Mesendoderm (in vitro differentiated cells): ENCODE results near the gene POLR3F.

Experiments used
- DNase-seq: peaks from one replicate; pipeline ENCODE4 v3.0.0; 2013
- H2AK5ac ChIP-seq: 2 replicates; pipeline ENCODE4 v1.6.1; 2013; ENCODE audit warnings: low read length, inconsistent platforms
- H2BK120ac ChIP-seq: 2 replicates; pipeline ENCODE4 v1.6.1; 2013; ENCODE audit warnings: low read depth, mild to moderate bottlenecking, low read length, moderate library complexity, mixed read lengths
- H2BK15ac ChIP-seq: replicated peaks from 2 replicates; pipeline ENCODE4 v1.6.1; 2013; ENCODE audit warnings: low read depth, mild to moderate bottlenecking, moderate library complexity
- H2BK5ac ChIP-seq: 2 replicates; pipeline ENCODE4 v1.6.1; 2013; ENCODE audit warnings: low read length, inconsistent platforms
- H3K18ac ChIP-seq: 2 replicates; pipeline ENCODE4 v1.6.1; 2013; ENCODE audit warnings: mild to moderate bottlenecking, low read length, mixed read lengths
- H3K23ac ChIP-seq: one replicate; pipeline ENCODE4 v1.6.1; 2013; ENCODE audit warnings: low read length
- H3K27ac ChIP-seq: 2 replicates; pipeline ENCODE4 v1.5.1; 2013; ENCODE audit warnings: low read depth, mild to moderate bottlenecking, inconsistent platforms, low read length, moderate library complexity
- H3K27me3 ChIP-seq: 2 replicates; pipeline ENCODE4 v1.6.1; 2013; ENCODE audit warnings: low read length, control low read depth, mild to moderate bottlenecking, inconsistent platforms; ENCODE audit not compliant: insufficient read depth, poor library complexity
- H3K36me3 ChIP-seq: 2 replicates; pipeline ENCODE4 v1.6.1; 2013; ENCODE audit warnings: low read length, inconsistent platforms; ENCODE audit not compliant: control insufficient read depth, insufficient read depth
- H3K4ac ChIP-seq: one replicate; pipeline ENCODE4 v1.6.1; 2013; ENCODE audit warnings: low read depth, mild to moderate bottlenecking, low read length, moderate library complexity
- H3K4me1 ChIP-seq: 2 replicates; pipeline ENCODE4 v1.6.1; 2013; ENCODE audit warnings: low read depth, low read length, inconsistent platforms; ENCODE audit not compliant: control insufficient read depth
- H3K4me2 ChIP-seq: 2 replicates; pipeline ENCODE4 v1.6.1; 2013; ENCODE audit warnings: low read length
- H3K4me3 ChIP-seq: 2 replicates; pipeline ENCODE4 v1.5.1; 2013; ENCODE audit warnings: mild to moderate bottlenecking, low read length
- H3K56ac ChIP-seq: one replicate; pipeline ENCODE4 v1.6.1; 2013; ENCODE audit warnings: low read length
- H3K79me1 ChIP-seq: 2 replicates; pipeline ENCODE4 v1.6.1; 2013; ENCODE audit warnings: low read length, inconsistent platforms
- H3K79me2 ChIP-seq: 2 replicates; pipeline ENCODE4 v1.6.1; 2013; ENCODE audit warnings: mild to moderate bottlenecking, low read length; ENCODE audit not compliant: control insufficient read depth, insufficient read depth
- H3K9ac ChIP-seq: 2 replicates; pipeline ENCODE4 v1.6.1; 2013; ENCODE audit warnings: low read length, inconsistent platforms
- H4K5ac ChIP-seq: one replicate; pipeline ENCODE4 v1.6.1; 2013; ENCODE audit warnings: low read length
- H4K8ac ChIP-seq: one replicate; pipeline ENCODE4 v1.6.1; 2013; ENCODE audit warnings: low read depth, mild to moderate bottlenecking, control low read depth, low read length, moderate library complexity
- WGBS: extraction: QIAGEN DNeasy Blood & Tissue Kit; methylation state at CpG from one replicate; pipeline ENCODE4 v1.1.7; 2013; ENCODE audit warnings: low lambda C conversion rate, missing lambda C conversion rate; ENCODE audit not compliant: insufficient coverage; ENCODE audit errors: extremely low coverage; 5-methylcytosine and 5-hydroxymethylcytosine counted together

POLR3F gene

DNA sequence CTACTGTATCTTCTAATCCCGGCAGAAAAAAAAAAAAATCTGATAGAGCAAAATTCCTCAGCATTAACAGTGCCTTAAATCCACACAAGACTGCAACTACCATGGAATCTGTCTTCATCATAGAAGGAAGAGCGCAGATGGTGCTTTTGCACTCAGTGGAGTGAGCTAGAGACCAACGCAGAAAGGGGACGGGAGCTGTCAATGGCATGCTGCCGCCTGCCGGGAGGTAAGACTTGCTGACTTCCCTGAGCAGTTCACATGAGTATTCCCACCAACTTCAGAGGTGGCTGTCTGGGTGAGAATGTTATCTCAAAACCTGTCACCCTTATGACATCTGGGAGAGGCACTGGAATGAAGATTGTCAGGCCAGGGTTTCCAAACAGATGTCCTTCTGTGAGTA is 36.0 kb upstream of the POLR3F start:
- H2AK5ac ChIP-seq, result no peak overlapping the region
- no peak overlapping the region for H2BK120ac ChIP-seq
- H3K79me1 ChIP-seq, result no peaks in the 10 kb centered on the region
- no peak overlapping the region for H2BK15ac ChIP-seq
- no CpG with 5 or more reads among the region's 6 CpGs for WGBS
- DNase-seq, result peak; percentile 69
- no peaks in the 10 kb centered on the region for H3K79me2 ChIP-seq
- no peak overlapping the region for H3K4me3 ChIP-seq
- H4K8ac ChIP-seq, result no peak overlapping the region
- H3K18ac ChIP-seq, result no peak overlapping the region
- H3K9ac ChIP-seq, result no peak overlapping the region
- H3K4me2 ChIP-seq, result no peak overlapping the region
- no peak overlapping the region for H4K5ac ChIP-seq
- H3K27ac ChIP-seq, result no peak overlapping the region
- H3K36me3 ChIP-seq, result no peaks in the 10 kb centered on the region
- no peak overlapping the region for H3K56ac ChIP-seq
- H3K27me3 ChIP-seq, result no peaks in the 10 kb centered on the region
- no peak overlapping the region for H3K4ac ChIP-seq
- no peaks in the 10 kb centered on the region for H3K4me1 ChIP-seq
- no peak overlapping the region for H2BK5ac ChIP-seq
- H3K23ac ChIP-seq, result no peak overlapping the region

DNA sequence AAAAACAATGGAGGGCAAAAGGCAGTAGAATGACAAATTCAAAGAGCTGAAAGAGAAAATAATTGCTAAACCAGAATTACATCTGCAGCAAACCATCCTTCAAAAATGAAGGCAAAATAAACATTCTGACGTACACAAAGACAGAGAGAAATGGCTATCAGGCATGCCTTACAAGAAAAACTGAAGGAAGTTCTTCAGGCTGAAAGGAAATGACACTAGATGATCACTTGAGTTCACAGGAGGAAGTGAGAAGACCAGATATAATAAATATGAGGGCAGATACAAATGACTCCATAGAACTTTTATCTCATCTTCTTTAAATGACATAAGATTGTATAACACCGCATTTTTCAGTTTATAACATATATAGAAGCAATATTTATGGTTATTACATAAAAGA is 30.3 kb upstream of the POLR3F start:
- no peaks in the 10 kb centered on the region for H3K79me1 ChIP-seq
- H2BK15ac ChIP-seq, result no peak overlapping the region
- no peaks in the 10 kb centered on the region for H3K4me1 ChIP-seq
- H2BK5ac ChIP-seq, result no peak overlapping the region
- H3K56ac ChIP-seq, result no peak overlapping the region
- H3K4ac ChIP-seq, result no peak overlapping the region
- H4K8ac ChIP-seq, result no peak overlapping the region
- H3K9ac ChIP-seq, result no peak overlapping the region
- no peak overlapping the region for H2BK120ac ChIP-seq
- H3K23ac ChIP-seq, result no peak overlapping the region
- H3K18ac ChIP-seq, result no peak overlapping the region
- H3K79me2 ChIP-seq, result no peaks in the 10 kb centered on the region
- H2AK5ac ChIP-seq, result no peak overlapping the region
- no peaks in the 10 kb centered on the region for H3K27me3 ChIP-seq
- no peak overlapping the region for H3K4me3 ChIP-seq
- DNase-seq, result no peak
- no peak overlapping the region for H4K5ac ChIP-seq
- H3K4me2 ChIP-seq, result no peak overlapping the region
- no peak overlapping the region for H3K27ac ChIP-seq
- no peaks in the 10 kb centered on the region for H3K36me3 ChIP-seq
- WGBS, result no CpG with 5 or more reads among the region's 2 CpGs

- no peak overlapping the region for H3K9ac ChIP-seq
- no CpG with 5 or more reads among the region's 1 CpG for WGBS
- no peaks in the 10 kb centered on the region for H3K4me1 ChIP-seq
- no peak overlapping the region for H3K23ac ChIP-seq
- H3K4ac ChIP-seq, result no peak overlapping the region
- no peak overlapping the region for H3K56ac ChIP-seq
- no peak overlapping the region for H3K18ac ChIP-seq
- no peak overlapping the region for H4K8ac ChIP-seq
- no peak for DNase-seq
- no peak overlapping the region for H3K4me2 ChIP-seq
- H3K36me3 ChIP-seq, result no peaks in the 10 kb centered on the region
- H3K27me3 ChIP-seq, result no peaks in the 10 kb centered on the region
- H3K27ac ChIP-seq, result no peak overlapping the region
- no peaks in the 10 kb centered on the region for H3K79me1 ChIP-seq
- H2BK5ac ChIP-seq, result no peak overlapping the region
- H3K4me3 ChIP-seq, result no peak overlapping the region
- no peak overlapping the region for H2BK15ac ChIP-seq
- H2BK120ac ChIP-seq, result no peak overlapping the region
- H3K79me2 ChIP-seq, result no peaks in the 10 kb centered on the region
- H2AK5ac ChIP-seq, result no peak overlapping the region
- no peak overlapping the region for H4K5ac ChIP-seq
Observed at GRCh38 chr20:18440403-18440802, 26.8 kb upstream of the POLR3F start.

GRCh38 chr20:18443886-18444285 is 23.3 kb upstream of the POLR3F start:
- H3K79me2 ChIP-seq, result no peaks in the 10 kb centered on the region
- H3K4me1 ChIP-seq, result no peaks in the 10 kb centered on the region
- H4K5ac ChIP-seq, result no peak overlapping the region
- H3K27ac ChIP-seq, result no peak overlapping the region
- H3K79me1 ChIP-seq, result no peaks in the 10 kb centered on the region
- no peak overlapping the region for H3K4me3 ChIP-seq
- no peak overlapping the region for H3K4ac ChIP-seq
- H2BK5ac ChIP-seq, result no peak overlapping the region
- H3K4me2 ChIP-seq, result no peak overlapping the region
- H4K8ac ChIP-seq, result no peak overlapping the region
- no CpG with 5 or more reads among the region's 4 CpGs for WGBS
- no peak overlapping the region for H2BK15ac ChIP-seq
- H3K36me3 ChIP-seq, result no peaks in the 10 kb centered on the region
- no peaks in the 10 kb centered on the region for H3K27me3 ChIP-seq
- H3K56ac ChIP-seq, result no peak overlapping the region
- H3K18ac ChIP-seq, result no peak overlapping the region
- H2AK5ac ChIP-seq, result no peak overlapping the region
- no peak overlapping the region for H3K9ac ChIP-seq
- no peak for DNase-seq
- H3K23ac ChIP-seq, result no peak overlapping the region
- H2BK120ac ChIP-seq, result no peak overlapping the region

DNA sequence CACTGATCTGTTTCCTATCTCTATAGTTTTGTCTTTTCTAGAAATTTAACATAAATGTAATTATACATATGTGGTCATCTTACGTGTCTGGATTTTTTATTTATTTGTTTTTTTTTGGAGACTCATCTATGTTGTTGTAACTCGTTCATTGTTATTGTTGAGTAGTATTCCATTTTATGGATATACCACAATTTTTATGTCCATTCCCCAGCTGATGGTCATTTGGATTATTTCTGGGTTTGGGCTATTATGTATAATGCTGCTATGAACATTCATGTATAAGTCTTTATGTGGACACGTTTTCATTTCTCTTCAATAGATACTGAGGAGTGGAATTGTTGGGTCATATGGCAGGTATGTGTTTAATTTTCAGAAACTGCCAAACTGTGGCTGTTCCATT is 10.6 kb upstream of the POLR3F start:
- Histone ChIP-seq H3K4me3 (no peak overlapping the region), H3K23ac (no peak overlapping the region), H2AK5ac (no peak overlapping the region), H3K4ac (no peak overlapping the region), H3K9ac (no peak overlapping the region), H3K4me1 (no peaks in the 10 kb centered on the region), H3K79me1 (no peaks in the 10 kb centered on the region), H3K4me2 (no peak overlapping the region), H2BK120ac (no peak overlapping the region), H3K56ac (no peak overlapping the region), H2BK15ac (no peak overlapping the region), H3K79me2 (no peaks in the 10 kb centered on the region), H3K27ac (no peak overlapping the region), H4K8ac (no peak overlapping the region), H4K5ac (no peak overlapping the region), H3K18ac (no peak overlapping the region), H3K27me3 (no peaks in the 10 kb centered on the region), H2BK5ac (no peak overlapping the region), H3K36me3 (no peaks in the 10 kb centered on the region)
- no peak for DNase-seq
- WGBS, result no CpG with 5 or more reads among the region's 3 CpGs

DNA sequence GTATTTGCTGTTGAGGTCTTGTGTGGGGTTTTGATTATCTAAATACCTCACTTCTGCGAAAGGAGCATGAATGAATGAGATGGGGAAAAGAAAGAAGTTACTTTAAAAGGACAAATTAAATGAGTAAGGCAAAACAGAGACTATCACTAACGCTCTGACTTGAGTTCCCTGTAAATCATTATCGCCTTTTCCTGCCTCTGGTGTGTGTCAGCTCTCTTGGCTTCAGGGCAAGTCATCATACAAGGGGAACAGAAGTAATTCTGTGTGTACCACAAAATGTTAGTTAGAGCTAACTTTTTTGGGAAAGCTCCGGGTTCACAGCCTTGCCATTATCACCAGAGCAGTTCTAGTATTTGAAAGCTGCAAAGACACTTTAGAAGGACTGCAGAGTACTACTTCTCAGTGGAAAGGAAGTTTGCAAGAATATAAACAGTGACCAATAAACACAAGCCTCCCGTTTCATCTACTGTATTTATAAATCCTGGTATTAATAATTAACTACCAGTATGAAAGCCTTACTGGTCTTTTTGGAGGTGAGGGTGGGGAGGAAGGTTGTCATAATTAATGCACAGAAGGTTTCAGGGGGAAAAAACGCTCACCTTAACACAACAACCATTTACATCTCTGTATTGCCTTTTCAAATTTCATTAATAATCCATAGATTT is 1.5 kb upstream of the POLR3F start:
- Histone ChIP-seq H2BK15ac (no peak overlapping the region), H2BK5ac (no peak overlapping the region), H3K79me1 (peaks cover 6% of the 10 kb centered on the region), H4K8ac (no peak overlapping the region), H3K23ac (no peak overlapping the region), H3K18ac (no peak overlapping the region), H3K9ac (no peak overlapping the region), H3K27ac (no peak overlapping the region), H2AK5ac (no peak overlapping the region), H3K36me3 (no peaks in the 10 kb centered on the region), H4K5ac (no peak overlapping the region), H3K27me3 (no peaks in the 10 kb centered on the region), H3K4me1 (no peaks in the 10 kb centered on the region), H3K79me2 (peaks cover 12% of the 10 kb centered on the region), H3K4me2 (no peak overlapping the region), H3K56ac (no peak overlapping the region), H3K4me3 (no peak overlapping the region), H3K4ac (no peak overlapping the region), H2BK120ac (no peak overlapping the region)
- DNase-seq, result no peak
- no CpG with 5 or more reads among the region's 6 CpGs for WGBS
